RPMI8226 (cell line): ENCODE measurements around the gene PYGB.

Experiments
- DNase-seq: peaks from one replicate; pipeline ENCODE4 v3.0.0-alpha.2; 2015

Gene PYGB

DNA sequence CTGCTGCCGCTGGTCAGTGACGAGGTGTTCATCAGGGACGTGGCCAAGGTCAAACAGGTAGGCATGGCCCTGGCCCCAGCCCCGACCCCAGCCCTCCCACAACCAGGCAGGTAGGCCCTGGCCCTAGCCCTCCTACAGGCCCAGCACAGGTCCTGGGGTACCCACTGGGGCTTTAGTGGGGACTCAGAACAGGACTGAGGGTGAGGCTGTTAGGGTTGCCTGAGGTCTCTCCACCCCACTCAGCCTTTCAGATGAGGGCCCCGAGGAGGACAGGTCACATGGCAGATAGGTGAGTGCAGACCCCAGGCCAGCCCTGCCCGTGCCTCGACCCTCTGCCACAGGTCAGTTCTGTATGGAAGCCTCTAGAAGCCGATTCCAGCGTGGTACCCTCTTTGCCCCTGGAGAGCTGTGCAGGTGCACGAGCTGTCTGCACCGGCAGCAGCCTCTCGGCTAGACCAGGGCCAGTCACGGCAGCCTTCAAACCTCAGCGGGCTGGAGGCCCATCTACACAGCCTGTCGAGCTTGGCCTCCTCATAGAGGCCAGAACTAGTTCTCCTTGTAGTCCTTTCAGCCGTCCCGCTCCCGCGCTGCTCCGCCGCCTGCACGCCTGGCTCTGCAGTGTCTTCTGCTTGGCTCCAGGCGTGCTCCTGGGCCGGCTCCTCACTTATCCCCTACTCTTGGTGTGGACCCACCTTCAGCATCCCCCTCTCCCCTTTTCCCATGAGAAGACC is 35.5 kb downstream of the PYGB start:
- no peak for DNase-seq

- no peak for DNase-seq
These were observed 36.3 kb downstream of the PYGB start for GRCh38 chr20:25284131-25284601.

GRCh38 chr20:25285091-25285647 is 37.3 kb downstream of the PYGB start:
- DNase-seq = no peak

- DNase-seq = no peak
These were observed 38.2 kb downstream of the PYGB start for GRCh38 chr20:25285856-25286798.

DNA sequence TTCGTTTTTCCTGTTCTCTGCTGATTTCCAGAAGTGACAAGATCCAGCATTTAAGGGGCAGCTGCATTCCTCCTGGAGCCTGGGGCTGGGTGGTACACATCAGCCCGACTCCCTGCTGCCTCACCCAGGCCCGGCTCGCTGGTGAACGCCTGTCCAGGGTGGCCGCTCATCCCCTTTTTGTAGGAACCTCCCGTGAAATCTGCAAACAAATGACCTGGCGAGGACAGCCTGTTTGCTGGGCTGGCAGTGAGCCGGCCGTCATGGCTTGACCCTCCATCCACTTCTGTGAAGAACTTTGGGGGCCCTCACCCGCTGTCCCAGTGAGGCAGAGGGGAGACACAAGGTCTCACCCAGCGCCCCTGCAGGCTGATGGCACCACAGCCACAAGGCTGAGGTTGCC is 39.0 kb downstream of the PYGB start:
- no peak for DNase-seq

- DNase-seq = no peak
These were observed 39.9 kb downstream of the PYGB start for GRCh38 chr20:25287631-25288290.

DNA sequence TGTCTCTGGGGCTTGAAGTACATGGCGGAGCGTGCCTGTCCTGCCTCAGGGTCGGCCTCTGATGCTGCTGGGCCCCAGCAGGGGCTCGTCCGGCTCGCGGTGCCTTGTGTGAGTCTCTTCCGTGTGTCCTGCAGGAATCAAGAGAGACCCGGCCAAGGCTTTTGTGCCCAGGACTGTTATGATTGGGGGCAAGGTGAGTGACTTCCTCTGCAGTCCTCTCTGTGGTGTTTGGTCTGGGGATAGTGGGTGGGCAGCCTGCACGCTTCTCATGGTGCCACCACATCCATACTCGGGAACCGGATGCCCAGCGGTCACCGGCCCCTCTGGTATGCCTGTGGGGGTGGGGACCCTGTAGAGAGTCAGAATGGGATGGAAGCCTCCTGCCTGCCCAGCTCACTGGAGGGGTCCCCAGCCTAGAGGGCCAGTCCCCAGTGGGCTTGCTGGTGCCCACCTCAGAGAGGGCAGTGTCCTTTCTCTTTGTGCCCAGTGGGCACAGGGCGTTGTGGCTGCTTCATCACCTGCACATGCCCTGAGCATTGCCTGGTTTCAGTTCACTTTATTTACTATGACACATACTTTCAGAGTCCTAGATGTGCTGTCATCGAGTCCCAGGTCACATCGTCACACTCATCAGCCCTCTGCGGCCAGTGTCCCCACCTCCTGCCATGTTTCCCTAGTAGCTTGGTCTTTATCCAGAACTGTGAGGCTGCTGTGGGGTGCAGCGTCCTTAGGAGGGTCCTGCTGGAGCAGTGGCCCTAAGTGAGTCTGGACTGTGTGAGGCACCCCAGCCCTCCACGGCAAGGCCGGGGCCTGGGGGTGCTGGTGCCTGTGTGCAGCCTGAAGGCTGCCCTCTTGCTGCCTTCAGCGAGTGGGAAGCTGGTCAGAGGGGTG is 40.7 kb downstream of the PYGB start:
- DNase-seq = peak; percentile 82

GRCh38 chr20:25289886-25290597 is 42.2 kb downstream of the PYGB start:
- DNase-seq = no peak

DNA sequence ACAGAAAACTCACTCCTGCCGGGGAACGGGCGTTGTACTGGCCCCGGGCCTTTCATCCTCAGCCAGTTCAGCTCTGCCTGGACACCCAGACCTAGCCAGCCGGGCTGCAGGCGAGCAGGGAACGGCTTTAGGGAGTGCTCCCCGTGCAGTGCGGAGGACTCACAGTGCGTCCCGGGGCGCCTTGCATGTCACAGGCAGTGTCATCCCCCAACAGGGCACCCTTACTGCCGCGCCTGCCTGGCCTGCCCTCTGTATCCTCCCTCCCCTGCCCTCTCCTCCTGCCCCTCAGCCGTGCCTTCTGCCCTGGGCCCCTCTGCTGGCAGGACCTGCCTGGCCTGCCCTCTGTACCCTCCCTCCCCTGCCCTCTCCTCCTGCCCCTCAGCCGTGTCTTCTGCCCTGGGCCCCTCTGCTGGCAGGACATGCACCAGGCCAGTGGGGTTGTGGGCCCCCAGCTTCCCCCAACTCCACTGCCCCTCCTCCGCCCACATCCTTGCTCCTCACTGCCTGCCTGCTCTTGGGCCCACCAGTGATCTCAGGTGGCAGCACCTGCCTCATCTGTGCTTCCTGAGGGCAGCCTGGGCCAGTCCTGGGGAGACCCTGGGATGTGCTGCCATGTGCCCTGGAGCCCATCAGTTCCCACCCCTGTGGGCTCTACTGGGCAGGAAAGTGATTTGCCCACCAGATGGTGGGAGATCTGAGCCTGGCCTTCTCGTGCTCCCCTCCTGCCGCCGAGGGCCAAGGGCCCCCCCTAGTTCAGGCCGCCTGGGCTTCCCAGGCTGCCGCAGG is 43.0 kb downstream of the PYGB start:
- no peak for DNase-seq

DNA sequence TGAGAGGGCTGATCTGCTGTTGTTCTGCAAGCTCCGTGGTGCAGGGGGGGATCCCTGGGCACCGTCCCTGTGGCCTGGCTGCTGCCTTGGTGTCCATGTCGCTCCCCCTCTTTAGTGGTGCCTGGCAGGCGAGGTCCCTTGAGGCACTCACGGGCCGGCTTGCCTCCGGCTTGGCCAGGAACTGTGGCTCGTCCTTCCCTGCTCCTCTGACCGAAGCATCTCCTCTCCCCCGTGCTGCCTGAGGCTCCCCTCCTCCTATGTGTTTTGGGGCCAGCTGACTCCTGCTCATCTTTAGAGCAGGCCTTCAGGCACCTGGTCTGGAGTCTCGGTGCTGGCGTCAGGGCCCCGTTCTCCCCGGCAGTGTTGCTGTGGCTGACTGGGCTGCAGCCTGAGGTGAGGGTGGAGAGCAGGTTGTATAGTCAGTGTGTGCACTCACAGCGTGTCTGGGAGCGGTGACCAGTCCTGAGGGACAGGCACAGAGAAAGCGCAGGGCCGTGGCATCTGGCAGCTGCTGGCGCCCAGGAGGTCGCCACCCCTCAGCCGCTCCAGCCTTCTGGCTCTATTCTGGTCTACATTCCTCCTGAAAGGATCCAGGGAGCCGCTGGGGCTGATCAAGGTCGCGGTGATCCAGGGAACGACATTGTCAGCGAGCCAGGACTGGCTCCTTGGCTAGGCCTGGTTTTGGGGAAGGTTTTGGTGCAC is 43.7 kb downstream of the PYGB start:
- DNase-seq = no peak

GRCh38 chr20:25292176-25292891 is 44.4 kb downstream of the PYGB start:
- no peak for DNase-seq

GRCh38 chr20:25293507-25293906 is 45.6 kb downstream of the PYGB start:
- no peak for DNase-seq

- DNase-seq = no peak
These were observed 46.1 kb downstream of the PYGB start for GRCh38 chr20:25293910-25294458.

DNA sequence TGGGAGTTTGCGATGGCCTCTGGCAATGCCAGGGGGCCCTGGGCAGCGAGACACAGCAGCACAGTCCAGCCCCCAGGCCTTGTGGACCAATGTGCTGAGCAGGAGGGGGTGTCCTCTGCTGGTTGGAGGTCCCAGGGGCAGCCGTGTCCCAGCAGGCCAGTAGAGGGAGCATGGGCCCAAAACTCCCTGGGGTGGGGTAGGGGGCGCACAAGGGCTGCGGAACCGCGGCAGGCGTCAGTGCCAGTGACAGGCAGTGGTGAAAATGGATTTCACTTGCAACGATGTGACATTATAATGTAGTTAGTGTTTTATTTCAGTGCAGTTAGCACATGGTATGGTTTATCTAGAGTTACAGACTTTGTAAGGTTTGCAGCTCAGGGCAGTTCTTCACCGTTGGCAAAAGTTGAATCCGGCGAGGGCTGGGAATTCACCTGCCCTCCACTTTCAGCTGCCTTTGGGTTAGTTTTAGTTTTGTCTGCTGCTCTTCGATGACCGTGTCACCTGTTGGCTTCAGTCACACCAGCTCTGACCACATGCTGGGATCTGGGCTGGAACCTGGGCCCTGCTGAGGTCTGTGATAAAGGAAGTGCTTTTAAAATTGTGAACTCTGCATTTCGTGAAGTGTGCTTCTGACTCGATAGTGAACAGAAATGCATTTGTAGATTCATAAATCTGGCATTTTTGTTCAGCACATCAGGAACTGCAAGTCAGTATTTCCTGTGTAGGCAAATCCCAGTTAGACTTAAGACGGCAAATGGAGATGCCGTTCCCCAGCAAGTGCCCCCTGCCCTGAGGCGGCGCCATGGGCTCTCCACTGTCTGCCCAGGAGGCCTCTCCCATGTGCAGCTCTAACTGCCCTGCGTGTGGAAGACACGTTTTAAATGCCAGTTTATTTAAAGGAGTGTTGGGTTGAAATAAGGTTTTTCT is 46.8 kb downstream of the PYGB start:
- DNase-seq = peak; percentile 89

DNA sequence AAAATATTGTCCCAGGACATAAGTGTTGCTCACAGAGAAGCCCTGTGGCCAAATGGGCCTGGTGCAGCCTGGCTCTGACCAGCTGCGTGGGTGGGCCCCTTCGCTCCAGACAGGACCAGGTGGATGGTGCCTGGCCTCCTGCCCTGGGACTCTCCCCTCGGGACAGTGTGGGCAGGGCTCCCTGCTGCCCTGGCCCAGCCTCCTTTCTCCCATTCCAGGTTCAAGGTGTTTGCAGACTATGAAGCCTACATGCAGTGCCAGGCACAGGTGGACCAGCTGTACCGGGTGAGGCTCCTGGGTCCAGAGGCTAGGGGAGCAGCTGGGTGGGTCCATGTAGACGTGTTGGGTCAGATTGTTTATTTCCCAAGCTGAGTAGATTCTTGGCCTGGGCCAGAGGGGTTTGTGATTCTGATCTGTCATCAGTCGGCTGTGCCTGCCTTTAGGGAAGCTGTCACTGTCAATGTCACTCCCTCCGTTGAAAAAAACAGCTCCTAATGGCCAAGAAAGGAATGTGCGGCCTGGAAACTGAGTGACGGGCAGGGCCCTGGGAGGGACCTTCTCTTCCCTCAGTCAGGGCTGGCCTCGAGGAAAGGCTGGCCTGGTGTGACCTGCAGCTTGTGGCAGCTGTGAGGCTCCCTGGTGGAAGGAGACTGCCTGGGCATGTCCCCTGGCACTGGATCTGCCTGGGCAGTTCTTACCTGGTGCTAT is 47.7 kb downstream of the PYGB start:
- DNase-seq = peak; percentile 78

- DNase-seq = peak; percentile 88
These were observed 48.5 kb downstream of the PYGB start for GRCh38 chr20:25296094-25297093.
